Measurements from ENCODE around the gene POMP.
"Not testable (repeated sequence)": the region's sequence is repeated elsewhere in the genome, so short reads cannot be mapped to it uniquely, and the experiment has no call there.

The POMP gene

DNA sequence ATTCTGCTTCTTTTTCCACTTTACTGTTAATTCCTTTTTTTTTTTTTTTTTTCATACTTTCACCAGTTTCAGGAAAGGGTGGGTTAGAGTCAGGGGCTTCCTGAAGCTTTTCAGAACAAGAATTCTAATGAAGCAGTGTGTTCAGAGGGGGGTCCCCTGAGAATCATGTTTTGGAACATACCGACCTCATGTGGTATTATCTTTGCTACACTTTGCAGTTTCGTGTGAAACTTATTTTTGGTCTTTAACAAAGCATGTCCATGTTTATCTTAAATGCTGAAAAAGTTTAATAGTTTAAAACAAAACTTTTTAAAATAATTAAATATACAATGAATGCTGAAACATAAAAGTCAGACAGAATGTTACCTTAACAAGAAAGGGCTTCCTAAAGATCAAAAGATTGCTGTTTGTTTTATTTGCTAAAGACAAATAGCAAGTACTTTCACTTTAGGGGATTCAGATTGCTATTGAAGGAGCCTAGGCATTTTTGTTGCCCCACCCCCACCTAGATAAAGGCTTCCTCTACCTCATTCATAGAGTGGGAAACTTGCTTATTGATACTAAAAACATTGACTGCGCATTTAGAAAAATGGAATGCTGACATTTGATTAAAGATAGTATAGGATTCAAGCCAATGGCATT, 21.1 kb upstream of the POMP start:
- no peak for DNase-seq (ENCODE audit: low spot score)

DNA sequence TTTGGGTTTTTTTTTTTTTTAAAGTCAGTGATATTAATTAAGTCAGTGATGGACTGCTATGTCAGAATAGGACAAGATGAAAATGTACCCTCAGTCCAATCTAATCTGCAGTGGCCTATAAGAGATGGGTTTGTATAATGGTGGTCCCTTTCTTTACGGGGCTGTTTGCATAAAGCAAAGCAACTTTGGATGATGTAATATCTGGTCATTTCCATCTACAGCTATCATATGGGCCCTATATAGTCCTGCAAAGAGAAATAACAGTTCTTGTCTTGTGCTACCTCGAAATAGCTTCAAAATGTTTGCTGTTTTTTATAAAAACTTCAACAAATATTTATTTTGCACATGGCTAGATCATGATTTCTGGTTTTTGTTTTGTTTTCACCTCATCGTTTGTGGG, 20.2 kb upstream of the POMP start:
- no peak for DNase-seq (ENCODE audit: low spot score)

DNA sequence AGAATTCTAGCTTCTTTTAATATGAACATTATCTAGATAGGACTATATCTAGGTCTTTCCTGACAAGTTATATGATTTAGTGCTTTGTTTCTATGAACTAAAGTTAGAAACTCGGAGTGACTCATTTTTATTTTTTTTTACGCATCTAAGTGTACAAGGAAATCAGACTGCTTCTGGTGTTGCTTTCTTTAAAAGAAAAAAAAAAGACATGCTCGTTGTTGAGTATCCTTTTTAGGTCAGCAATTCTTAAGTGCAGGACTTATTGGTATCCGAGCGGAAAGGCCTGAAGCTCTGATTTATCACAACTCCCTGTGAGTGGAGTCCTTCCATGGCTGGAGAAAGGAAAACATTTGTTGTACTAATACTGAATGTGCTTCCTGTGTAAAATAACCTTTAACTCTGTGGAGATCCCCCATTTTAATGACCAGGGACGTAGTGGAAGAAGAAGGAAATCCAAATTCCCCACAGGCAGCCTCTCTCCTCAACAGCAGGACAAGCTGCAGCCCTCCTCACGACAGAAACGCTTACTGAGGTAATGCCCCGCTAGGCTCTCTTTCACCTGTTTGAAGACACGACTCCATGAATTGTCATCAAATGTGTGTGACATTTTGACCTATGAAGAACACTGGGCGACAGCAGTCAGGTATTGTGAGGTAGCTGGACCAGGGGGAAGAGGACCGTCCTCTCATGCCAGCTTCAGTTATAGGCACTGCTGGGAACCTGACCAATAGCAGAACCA, 17.9 kb upstream of the POMP start:
- no peak for DNase-seq (ENCODE audit: low spot score)

DNA sequence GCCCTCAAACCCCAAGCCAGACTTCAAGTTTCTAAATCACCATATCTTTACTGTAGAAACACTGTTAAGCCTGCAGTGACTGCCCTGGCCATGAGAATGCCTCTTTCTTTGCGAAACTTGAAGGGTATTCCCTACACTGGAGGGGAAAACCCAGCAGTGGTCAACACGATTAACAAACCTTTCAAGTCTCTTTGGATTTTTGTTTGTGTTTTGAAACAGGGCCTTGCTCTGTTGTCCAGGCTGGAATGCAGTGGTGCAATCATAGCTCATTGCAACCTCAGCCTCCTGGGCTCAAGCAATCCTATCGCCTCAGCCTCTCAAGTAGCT, 17.4 kb upstream of the POMP start:
- DNase-seq (ENCODE audit: low spot score) = no peak

DNA sequence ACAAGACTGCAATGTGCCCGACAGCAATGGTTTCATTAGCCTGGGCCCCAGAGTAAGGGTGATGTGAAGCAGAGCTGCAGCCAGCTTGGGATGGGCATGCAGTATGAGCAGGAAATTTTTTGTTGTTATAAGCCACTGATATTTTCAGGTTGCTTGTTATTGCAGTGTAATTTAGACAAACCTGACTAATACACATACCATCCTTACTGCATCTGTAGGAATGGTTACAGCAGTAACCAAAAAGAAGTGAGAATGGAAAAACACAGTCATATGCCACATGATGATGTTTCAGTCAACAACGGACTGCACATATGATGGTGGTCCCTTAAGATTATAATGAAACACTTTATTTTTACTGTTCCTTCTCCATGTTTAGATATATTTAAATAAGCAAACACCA, 8.6 kb upstream of the POMP start:
- no peak for DNase-seq (ENCODE audit: low spot score)

DNA sequence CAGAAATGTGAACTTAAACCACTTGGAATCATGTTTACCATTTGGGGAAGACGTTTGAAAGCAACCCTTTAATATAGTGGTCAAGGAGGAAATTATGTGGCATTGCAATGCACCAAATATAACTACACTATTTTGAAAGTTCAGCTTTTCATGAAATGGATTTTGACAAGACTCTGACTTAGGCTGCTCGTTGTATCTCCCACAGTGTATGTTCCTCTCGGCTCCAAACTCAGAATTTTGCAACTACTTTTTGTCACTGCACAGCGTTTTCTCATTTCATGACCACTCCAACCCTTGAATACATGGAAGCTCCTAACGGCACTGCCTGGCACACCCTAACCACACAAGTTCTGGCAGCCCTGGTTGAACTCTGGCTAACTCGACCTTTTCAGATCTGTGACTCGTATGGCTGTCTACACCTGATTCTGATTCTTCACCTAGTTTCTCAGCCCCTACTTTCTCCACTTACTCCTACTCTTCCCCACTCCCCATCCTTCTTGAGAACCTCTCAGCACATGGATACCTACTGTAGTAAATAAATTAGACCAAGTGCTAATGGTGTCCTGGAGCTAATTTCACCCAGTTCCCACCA, 7.0 kb upstream of the POMP start:
- DNase-seq (ENCODE audit: low spot score) = no peak

DNA sequence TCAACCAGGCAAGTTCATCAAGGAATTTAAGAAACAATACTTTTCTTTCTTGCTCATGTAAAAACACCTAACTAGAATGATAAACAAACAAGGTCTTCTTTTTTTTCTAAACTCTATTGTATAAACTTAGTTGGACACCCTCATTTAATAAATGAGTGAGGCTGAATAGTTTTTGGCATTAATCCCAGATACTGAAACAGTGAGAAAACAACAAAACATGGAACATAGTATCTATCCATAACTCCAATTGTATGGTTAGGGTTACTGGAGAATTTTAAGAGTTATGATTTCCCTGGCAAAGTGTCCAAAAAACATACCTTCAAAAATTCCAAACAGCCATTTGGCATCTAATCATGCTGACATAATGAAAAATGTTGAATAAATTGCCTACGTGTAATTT, 5.8 kb upstream of the POMP start:
- DNase-seq (ENCODE audit: low spot score) = no peak

DNA sequence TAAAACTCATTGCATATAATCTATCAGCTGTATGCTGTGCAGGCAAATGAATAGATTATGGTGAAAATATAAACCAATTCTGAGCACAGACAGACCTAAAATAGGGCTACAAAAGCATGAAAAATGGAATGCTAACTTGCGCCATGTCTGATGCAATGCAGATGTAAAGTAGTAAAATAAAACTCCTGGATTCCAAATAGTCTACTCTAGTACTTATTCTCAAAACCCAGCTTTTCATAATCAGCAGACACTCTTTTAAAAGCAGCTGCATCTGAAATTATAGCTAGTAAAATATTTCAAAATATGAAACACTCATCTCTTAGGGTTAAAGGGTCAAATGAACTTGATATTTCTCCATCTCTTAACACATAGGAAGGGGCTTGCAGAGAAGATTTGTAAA, 4.7 kb upstream of the POMP start:
- DNase-seq (ENCODE audit: low spot score) = no peak

DNA sequence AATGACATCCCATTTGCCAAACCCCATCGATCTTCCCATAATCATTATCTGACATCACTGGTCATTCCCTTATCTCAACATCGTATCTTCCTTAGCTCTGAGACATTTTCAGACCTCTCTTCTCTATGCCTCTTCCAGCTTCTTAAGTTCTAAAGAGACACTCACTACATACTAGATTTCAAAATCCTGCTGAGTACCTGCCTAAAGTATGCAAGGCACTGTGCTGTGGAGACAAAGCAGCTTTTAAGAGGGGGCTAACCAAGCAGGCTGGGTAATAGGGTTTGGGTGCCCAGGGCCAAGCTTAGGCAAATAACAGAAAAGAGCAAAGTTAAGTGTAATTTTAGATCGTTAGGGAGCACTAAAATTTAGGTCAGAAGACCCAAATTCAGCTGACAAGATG, 3.4 kb upstream of the POMP start:
- DNase-seq (ENCODE audit: low spot score) = no peak

DNA sequence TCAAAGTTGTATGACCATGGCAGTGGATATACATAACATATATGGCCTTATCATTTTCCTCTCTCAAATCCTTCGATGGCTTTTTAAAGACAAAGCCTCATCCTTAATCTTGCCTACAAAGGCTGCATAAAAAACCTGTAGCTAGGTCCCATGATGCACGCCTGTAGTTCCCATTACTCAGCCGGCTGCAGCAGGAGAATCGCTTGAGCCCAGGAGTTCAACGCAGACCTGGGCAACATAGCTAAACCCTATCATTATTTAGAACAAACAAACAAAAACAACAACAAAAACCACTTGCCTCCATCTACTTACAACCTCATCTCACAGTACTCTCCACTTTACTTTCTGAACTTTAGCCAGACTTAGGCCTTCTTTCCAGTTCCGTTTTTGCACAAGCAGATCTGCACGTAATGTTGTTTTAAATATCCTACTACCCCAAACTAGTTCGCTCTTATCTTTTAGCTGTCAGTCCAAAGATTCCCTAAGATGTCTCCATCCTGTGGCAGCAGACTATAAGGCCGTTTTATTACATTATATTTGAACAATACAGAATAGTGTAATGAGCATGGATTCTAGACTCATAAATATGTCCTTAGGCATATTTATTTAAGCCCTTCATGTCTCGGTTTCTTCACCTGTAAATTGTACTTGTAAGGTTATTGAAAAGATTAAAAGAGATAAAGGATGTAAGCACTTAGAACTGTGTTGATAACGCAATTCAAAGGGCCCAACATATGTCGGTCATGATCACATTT, 969 bp upstream of the POMP start:
- DNase-seq (ENCODE audit: low spot score) = no peak

DNA sequence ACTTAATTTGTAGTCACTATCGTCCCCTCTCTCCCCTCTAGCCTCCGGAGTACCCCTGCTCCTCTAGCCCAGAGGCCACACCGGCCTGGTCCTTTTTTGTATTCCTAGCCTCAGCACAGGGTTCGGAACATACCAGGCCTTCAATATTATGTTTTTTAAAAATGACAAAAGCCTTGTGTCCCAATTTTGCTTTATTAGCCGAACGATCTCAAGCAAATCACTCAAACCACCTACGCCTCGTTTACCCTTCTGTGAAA, 463 bp upstream of the POMP start:
- no peak for DNase-seq (ENCODE audit: low spot score)

DNA sequence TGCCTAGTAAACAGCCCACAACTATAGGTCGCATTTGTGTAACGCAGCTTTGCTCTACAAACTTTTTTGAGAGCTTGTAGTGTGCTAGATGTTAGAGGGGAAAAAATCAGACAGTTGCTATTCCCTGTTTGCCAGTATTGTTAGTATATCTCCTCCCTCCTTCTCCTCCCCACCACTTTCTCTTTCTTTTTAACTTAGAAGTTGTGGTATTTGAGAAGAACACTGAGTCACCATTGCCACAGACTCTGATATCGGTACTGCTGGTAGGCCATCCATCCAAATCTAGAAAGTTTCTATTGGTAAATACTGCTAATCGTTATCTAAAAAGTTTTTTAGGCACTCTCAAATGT, 666 bp downstream of the POMP start:
- peak; percentile 50 for DNase-seq (ENCODE audit: low spot score)

DNA sequence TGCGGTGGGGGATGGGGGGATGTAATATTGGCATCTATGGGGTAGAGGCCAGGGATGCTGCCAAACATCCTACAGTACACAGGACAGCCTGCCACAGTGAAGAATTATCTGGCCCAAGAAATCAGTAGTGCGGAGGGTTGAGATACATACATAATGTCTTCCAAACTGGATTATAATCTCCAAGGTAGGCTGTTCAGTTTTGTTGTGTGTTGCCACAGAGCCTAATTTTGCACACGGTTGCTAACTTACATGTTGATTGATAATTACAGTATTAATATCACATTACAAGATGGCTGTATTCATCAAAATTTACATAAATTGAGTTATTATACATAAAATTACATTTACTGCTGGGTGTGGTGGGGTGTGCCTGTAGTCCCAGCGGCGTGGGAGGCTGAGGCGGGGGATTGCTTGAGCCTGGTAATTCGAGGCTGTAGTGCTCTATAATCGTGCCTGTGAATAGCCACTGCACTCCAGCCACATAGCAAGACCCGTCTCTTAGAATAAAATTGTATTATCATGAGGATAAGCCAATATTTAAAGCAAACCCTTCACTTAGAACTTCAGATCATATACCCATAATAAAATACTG, 8.1 kb downstream of the POMP start:
- no peak for DNase-seq (ENCODE audit: low spot score)

DNA sequence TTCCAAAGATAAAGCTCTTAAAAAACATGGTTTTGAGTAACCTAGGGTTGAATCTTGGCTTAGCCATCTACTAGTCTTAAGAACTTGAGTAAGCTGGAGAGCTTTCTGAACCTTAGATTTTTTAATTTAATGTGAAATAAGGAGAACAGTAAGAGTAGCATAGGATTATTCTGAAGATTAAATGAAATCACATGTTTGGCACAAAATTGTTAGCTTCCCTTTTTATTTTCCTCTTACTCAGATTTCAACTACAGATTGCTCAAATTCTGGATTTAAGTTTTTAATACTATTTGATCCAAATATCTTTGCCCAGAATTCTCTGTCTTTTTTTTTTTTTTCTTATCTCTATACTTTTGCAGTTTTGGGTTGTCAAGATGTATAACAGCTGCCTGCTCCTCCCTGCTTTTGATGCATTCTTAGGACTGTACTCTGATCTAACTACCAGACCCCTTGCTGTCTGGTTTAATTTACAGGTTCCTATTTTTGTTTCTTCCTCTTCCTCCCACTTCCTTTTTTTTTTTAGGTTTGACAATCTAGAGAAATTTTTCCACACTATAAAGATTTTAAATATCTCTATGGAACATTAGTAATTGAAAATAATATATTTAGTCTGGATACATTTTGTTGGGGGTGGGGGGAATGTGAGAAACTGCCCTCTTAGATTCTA, 12.3 kb downstream of the POMP start:
- DNase-seq (ENCODE audit: low spot score) = no peak

DNA sequence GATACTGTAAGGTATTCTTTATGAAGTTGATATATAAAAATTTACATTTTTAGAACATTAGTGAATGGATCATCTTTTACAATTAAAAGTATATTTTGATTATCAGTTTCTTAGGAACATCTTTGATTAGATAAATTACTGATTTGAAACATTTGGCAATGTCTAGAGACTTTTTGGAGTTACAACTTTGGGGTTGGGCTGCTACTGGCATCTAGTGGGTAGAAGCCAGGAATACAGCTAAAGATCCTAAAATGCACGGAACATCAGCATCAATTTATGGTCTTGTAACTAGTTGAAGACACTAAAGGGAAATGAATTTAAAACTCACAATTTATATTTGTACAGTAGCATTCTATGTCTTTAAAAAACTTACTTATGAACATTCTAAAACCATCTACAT, 19.9 kb downstream of the POMP start:
- no peak for DNase-seq (ENCODE audit: low spot score)

DNA sequence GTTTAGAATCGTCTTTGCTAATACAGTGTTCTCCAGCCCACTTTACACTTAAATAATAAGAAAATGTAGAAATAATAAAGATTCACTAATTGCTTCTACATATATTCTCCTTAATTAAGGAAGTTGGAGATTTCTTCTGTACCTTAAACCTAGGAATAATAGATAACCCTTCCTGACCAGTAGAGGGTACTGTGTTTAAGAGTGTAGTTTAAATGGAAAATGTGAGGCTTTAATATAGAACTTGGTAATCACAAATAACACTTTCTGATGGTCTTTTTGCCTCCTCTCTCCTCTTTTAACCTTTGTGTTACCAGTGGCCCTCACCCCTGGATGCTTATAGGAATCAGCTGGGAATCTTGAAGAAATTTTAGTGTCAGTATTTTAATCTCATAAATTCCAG, 20.7 kb downstream of the POMP start:
- DNase-seq (ENCODE audit: low spot score) = no peak

DNA sequence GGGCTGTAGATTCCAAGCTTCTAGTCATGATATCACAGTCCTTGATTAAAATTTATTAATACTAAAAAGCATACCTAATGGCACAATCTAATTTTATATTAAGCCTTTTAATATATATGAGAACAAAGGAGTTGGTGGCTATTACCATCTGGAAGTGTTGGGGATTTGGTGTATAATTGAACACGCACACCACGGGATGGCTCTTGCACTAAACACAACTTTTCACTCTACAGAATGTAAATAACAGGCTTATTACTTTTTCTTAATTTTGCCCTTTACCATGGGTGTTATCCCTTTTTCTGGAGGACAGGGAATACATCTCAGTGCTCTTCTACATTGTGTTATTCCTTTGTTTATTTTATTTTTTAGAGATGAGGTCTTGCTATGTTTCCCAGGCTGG, 21.6 kb downstream of the POMP start:
- no peak for DNase-seq (ENCODE audit: low spot score)

DNA sequence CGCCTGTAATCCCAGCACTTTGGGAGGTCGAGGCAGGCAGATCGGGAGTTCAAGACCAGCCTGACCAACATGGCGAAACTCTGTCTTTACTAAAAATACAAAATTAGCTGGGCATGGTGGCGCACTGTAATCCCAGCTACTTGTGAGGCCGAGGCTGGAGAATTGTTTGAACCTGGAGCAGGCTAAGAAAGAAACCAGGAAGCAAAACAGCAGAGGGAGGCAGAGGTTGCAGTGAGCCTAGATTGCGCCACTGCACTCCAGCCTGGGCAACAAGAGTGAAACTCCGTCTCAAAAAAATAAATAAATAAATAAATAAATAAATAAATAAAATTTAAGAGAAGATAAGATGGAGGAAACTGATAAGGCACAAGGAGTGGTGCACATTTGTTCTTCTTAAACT, 24.2 kb downstream of the POMP start:
- not testable (repeated sequence) for DNase-seq (ENCODE audit: low spot score)

DNA sequence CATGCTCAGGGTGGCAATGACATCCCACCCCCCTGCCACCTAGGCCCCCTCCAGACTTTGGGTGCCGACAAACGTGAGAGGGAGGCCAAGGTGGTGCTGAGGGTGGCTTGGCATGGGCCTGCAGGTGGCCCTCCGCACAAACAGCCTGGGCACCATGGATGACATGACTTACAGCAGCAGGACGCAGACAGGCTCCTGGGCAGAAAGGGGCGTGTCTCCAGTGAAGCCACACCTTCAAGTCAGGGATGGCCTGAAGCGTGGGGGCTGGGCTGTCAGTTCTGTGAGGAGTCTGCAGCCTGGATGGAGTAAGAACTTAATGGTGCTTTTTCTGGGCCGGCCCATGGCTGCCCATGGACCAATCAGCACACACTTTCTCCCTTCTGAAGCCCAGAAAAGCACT, 25.3 kb downstream of the POMP start:
- DNase-seq (ENCODE audit: low spot score) = no peak

DNA sequence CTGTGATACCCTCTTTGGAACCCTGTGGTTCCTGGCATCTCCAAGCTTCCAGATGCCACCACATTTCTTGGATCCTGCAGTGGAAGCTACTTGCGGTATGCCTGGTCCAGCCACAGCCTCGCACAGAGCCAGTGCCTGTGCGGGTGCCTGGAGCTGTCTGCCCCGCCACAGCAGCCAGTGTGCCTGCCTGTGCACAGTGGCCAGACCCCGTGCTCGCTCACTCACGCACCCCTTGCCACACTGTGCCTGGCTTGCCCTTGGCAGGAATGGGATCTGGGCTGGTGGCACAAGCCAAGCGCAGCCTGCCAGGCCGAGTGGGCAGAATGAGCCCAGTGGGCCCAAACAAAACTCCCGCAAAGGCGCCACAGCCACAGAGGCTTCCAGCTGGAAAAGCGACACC, 26.2 kb downstream of the POMP start:
- no peak for DNase-seq (ENCODE audit: low spot score)

DNA sequence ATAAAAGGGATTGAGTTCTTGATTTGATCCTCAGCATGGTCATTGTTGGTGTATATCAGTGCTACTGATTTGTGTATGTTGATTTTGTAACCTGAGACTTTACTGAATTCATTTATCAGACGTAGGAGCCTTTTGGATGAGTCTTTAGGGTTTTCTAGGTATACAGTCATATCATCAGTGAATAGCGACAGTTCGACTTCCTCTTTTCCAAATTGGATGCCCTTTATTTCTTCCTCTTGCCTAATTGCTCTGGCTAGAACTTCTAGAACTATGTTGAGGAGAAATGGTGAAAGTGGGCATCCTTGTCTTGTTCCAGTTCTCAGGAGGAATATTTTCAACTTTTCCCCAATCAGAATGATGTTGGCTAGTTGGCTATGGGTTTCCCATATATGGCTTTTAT, 27.0 kb downstream of the POMP start:
- no peak for DNase-seq (ENCODE audit: low spot score)

DNA sequence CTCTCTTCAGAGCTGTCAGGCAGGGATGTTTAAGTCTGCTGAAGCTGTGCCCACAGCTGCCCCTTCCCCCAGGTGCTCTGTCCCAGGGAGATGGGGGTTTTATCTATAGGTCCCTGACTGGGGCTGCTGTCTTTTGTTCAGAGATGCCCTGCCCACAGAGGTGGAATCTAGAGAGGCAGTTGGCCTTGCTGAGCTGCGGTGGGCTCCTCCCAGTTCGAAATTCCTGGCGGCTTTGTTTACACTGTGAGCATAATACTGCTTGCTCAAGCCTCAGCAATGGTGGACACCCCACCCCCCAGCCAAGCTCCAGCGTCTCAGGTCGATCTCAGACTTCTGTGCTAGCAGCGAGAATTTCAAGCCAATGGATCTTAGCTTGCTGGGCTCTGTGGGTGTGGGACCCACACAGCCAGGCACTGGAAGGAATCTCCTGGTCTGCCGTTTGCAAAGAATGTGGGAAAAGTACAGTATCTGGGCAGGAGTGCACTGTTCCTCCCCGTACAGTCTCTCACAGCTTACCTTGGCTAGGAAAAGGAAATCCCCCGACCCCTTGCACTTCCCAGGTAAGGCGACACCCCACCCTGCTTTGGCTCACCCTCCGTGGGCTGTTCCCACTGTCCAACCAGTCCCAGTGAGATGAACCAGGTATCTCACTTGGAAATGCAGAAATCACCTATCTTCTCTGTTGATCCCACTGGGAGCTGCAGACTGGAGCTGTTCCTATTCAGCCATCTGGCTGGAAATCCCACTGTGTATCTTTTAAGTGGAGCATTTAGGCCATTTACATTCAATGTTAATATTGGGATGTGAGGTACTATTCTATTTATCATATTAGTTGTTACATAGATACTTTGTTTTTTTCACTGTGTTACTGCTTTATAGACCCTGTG, 34.9 kb downstream of the POMP start:
- not testable (repeated sequence) for DNase-seq (ENCODE audit: low spot score)
